GM18526 (cell line): ENCODE data around the gene PHF23.

Experiments
- POLR2A ChIP-seq: IDR thresholded peaks from 3 replicates; pipeline ENCODE4 v1.6.1; 2011; ENCODE audit not compliant: insufficient read length; ENCODE audit errors: extremely low read depth

The PHF23 gene

GRCh38 chr17:7219229-7219811 is 19.9 kb downstream of the PHF23 start:
- no peak for TF ChIP-seq POLR2A

- no peak for TF ChIP-seq POLR2A
Measured at GRCh38 chr17:7218758-7219157, 20.5 kb downstream of the PHF23 start.

DNA sequence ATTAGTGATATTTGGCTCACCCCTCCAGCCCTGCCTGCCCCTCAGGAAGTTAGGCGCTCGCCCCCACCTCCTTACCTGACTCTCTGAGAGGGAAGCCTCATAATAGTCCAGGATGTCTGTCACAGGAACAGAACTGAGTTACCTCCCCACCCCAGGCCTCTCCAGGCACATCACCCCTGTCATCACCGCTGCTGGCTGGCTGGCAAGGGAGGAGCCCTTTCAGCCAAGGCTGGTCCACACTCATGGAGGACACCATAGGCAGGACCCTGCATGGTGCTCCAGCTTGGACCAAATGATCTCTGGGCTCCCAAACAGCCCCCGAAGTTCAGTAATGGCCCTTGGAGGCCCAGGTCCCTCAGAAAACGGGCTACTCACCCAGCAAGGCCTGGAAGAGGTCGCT is 21.1 kb downstream of the PHF23 start:
- no peak for TF ChIP-seq POLR2A

DNA sequence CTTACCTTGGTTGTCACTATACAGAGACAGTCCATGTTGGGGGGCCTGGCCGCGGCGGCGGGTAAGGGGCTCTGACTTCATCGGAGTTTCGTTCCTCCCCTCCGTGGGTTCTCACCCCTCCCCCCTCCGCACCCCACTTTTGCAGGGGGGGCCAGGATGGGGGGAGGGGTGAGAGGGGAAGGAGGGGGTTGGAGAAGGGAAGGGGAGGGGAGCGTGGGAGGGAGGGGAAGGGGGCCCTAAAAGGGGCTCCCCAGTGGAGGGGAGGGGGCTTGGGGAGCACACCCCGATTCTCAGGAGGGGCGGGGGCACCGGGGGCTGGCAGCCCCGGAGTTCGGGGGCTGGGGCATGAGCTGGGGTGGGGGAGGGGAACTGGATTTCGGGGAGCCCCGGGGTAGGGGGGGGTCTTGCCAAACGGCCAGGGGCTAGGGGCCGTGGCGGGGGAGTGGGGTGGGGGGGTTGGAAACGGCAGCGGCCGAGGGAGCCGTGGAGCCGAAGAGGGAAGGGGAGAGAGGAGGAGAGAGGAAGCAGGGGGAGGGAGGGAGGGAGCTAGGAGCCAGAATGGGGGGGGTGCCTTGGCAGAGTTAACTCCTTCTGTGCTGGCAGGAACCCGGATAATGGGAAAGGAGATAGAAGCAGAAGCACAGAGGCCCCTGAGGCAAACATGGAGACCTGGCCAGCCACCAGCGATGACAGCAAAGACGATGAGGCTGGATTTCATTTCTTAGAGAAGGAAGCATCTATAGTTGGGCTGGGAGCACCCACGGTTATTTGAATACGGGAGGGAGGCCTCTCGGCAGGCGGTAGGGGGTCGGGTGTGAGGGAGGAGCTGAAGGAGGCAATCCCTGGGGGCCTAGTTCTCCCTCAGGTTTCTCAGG is 21.9 kb downstream of the PHF23 start:
- no peak for TF ChIP-seq POLR2A

- no peak for TF ChIP-seq POLR2A
Measured at GRCh38 chr17:7216242-7217112, 22.8 kb downstream of the PHF23 start.

DNA sequence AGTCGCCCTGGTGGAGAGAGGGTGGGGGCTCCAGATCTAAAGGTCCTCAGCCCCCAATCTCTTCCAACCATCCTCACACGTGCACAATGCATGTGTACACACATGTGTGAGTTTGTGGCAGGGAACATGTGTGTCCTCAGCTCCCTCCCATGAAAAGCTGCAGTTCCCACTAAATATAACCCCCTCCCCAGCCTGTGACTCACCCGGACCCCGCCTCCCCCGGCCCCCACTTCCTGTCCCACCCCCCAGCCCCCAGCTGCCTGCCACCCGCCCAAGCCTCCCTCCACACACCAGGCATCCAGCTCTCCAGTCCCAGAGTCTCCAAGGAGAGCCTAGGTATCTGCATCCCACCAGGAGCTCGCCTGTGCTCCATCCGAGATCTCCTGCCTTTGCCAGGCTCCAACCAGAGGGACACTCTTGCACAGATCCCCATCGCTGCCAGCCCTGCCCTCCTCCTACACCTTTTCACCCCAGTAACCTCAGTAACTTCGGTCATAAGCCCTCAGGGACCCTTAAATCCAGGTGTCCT is 23.5 kb downstream of the PHF23 start:
- no peak for TF ChIP-seq POLR2A

GRCh38 chr17:7215136-7215638 is 24.1 kb downstream of the PHF23 start:
- TF ChIP-seq POLR2A: no peak

- TF ChIP-seq POLR2A: no peak
Measured at GRCh38 chr17:7214300-7215135, 24.7 kb downstream of the PHF23 start.

GRCh38 chr17:7213895-7214299 is 25.4 kb downstream of the PHF23 start:
- TF ChIP-seq POLR2A: no peak

GRCh38 chr17:7211491-7212273 is 27.6 kb downstream of the PHF23 start:
- TF ChIP-seq POLR2A: no peak

GRCh38 chr17:7208754-7209460 is 30.4 kb downstream of the PHF23 start:
- TF ChIP-seq POLR2A: no peak

DNA sequence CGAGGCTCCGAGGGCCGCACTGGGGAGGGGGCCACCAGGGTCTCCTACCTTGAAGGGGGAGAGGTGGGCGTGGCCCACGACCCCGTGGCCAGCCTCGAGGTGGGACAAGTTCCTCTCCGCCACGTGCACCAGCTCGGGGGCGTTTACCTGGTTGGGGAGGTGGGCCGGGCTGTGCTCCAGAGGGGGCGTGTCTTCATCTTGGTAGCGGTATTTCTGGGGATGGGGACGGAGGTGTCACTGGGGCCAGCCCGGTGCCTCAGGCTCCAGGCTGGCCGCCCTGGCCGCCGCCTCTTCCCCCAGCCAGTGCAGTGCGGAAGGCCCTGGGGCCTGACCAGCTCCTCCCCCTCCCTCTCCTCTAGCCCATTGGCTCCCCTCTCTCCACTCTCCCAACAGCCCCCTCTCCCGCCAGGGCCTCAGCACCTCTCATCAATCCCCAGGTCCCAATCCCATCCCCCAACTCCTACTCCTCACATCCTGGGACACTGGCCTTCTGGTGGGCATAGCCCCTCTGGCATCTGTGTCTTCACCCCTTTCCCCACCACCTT is 31.2 kb downstream of the PHF23 start:
- TF ChIP-seq POLR2A: no peak

DNA sequence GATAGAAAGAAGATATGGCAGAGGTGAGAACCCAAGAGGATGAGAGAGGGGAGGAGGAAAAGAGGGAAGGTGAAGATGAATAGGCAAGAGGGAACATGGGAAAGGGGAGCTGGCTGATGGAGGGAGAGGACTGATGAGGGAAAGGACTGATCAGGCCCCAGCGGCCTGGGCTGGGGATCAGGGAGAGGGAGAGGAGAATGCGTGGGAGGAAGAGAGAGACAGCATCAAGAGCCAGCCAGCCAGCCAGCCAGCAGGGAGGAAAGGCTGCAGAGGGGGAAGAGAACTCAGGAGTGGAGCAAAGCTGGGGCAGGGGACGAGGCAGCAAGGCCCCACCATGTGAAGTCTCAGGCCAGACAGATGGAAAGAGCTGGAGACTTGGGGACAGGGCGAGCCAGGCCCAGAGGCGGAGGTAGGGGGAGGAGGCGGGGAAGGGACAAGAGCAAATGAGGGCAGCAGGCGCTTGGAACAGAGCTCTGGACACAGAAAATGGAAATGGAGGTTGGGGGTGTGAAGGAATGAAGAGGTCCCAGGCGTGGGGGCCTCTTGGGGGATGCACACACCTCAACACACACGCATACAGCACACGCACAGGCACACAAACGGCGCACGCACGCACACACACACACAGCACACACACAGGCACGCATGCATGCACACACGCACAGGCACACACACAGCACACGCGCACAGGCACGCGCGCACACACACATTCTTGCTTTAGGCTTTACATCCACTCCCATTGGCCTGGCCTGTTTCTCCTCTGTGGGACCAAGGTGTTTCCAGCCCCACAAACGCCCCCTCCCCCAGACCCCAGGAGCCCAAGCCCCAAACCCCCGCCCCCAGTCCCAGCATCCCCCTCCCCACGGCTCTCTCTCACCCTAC is 31.9 kb downstream of the PHF23 start:
- TF ChIP-seq POLR2A: no peak
